SHP77 (cell line): ENCODE measurements around the gene CORO7.

Source experiments
- DNase-seq, 2 experiments: peaks; one replicate each; lab custom pipeline; 2025; lab: John Stamatoyannopoulos, UW

The CORO7 gene

DNA sequence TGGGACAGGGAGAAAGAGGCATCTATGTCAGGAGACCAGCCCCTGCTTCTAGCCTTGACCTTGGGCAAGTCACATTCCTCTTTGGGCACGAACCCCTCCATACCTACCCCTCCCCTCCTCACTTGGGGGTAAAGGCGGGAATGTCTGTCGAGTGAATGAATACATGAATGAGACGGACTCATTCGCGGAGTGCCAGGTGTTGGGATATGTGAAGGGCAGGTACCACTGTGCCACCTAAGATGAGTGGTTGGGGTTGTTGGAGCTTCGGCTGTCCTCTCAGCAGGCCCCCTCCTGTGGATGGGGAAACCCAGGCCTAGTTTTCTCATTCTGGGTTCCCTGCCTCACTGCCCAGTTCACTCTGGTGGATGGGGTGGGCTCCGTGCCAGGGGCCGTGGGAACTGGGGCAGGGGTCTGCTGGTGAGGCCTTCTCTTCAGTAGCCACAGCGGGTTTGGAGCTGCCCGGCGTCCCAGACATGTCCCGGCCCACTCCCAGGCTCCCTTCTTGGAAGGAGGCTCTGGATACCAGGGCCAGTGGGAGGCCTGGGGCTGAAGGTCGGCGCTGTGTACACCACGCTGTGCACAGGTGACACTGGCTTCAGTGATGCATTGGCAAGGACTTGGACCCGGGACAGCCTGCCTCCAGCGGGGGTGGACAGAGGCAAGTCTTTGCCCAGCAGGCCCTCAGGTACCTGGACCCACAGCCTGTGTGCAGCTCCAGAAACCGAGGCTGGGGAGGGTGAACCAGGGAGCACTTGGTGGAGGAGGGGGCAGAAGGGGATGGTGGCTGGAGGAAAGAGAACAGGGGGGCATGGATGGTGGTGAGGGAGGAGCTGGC, 94.9 kb downstream of the CORO7 start:
- no peak for DNase-seq

DNA sequence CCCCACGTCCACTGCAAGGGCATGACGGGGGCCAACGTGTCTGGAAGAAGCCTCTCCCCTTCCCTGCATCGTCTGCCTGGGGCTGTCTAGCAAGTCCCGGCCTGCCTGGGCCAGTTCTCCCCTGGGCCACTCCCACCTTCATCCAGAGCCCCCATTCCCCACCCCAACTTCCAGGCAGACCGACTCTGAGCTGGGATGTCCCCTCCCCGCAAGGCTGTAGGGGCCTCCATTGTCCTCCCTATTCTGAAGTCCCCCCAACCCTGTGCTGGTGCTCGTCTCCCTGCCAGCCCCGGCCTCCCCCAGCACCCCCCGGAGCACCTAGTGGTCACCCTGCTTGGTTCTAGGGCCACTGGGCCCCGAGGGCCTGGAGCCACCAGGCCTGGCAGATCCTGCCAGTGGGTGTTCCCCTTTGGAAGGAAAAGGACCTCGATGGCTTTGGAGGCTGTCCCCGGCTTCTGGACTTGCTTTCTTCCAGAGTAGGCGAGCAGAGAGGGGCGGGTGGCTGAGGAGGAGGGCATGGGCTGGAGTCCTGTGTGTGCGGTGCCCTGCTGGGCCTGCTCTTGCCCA, 95.7 kb downstream of the CORO7 start:
- no peak for DNase-seq

DNA sequence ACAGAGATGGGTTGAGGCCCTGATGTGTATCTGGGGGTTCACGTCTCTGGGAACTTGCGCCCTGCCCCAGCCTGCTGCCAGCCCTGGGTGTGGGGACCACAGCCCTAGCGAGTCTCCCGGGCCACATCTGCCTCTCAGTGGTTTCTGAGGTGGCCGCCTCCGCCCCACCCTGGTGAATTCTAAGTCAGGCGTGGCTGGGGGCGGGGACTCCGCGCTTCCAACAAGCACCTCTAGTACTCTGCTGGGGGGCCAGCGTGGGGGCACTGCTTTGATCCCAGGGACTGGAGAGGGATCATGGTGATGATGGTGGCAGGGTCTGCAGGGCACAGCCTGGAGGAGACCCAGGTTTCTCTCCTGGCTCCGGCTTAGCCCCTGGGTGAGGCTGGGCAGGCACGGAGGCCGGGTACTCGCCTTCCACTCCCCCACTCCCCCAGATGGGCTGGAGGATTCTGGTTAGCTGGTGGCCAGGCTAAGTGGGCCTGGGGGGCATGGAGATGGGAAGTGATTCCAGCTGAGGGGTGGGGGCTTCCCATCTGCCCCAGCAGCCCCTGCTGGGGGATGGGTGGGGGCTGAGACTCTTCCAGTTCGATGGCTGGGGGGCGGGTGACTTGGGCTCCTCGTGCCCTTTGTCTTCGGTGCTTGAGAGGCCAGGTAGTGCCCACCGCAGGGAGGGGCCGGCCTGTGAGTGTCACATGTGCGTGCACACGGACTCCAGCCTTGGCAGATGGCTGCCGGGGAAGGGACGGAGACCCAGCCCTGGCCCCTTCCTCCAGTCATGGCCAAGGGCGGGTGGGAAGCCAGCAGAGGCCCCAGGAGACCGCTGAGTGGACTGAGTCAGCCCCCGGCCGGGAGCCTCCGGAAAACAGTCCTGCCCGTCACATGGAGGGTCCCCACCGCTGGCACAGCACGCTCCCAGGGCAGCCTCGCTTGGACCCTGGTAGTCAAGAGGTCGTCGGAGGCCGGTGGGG, 96.7 kb downstream of the CORO7 start:
- DNase-seq: no peak

DNA sequence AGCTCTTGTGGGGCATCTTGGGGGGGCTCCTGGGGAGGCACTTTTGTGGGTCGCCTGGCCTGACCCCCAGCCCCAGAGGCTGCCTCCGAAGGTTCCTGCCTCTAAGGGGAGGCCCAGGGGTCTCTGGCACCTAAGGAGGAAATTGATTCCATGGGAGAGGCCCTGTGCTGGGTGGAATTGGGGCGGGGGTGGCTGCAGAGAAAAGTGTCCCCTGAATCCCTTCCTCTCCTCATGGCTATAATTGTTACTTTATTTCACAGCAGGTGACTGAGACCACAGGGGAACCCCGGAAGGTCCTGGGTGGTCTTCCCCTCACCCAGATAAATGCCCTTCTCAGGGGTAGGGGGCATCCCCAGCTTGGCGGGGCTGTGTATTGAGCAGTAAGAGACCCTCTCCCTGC, 97.4 kb downstream of the CORO7 start:
- no peak for DNase-seq

DNA sequence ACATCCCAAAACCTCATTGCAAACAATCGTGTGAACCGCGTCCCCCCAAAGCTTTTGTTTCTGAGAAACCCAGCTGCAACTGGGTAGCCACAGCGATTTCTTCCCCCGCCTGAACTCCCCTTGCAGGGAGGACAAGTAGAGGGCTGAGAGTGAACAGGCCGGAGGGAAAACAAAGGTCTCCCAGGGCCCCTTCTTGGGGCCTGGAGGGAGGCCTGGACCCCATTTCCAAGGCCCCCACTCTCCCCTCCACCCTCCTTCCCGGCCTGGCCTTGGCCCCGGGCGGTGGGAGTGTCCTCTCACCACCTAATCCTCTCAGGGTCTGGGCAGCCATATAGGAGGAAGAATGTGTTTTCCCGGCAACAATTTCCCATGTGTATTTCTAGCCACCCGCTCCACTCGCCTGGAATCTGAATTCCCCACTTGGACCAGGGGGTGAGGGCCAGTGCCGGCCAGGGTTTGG, 97.9 kb downstream of the CORO7 start:
- DNase-seq: no peak

DNA sequence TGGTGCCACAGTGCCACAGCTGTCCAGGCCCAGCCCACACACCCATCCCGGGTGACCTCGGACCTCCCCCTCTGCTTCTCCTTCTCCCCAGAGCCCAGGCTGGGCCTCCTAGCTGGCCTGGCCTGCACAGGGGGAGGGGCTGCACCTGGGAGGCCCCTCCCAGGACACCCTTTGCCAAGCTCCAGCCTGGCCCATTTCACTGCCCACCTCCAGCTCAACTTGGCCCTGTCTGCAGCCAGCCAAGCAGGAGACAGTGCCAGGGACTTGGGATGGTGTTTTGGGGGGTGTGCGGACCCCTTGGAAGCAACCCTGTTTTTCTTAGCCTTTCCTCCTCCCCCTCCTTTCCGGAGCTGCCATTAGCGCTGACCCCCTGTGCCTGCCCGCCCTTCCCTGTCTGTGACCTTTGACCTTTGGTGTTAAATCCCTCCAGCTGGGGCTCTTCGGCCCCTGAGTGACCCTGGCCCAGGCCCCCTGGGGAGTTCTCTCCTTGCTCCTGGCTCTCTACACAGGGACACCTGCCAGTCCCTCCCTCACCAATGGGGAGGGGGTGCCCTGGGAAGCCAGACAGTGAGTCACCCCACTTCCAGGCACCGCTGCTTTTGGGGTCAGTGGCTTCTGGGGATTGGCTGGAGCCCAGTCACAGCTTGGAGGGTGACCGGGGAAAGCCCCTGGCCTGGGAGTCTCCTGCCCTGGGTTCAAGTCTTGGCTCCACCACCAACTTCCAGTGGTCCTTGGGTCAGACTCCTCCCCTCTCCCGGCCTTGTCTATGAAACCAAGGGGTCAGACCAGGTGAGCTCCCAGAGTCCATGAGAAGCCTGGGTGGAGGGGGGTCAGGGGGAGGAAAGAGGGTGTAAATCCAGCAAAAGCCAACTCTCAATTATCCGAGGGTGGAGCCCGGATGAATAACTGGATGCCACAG, 98.6 kb downstream of the CORO7 start:
- DNase-seq: no peak

DNA sequence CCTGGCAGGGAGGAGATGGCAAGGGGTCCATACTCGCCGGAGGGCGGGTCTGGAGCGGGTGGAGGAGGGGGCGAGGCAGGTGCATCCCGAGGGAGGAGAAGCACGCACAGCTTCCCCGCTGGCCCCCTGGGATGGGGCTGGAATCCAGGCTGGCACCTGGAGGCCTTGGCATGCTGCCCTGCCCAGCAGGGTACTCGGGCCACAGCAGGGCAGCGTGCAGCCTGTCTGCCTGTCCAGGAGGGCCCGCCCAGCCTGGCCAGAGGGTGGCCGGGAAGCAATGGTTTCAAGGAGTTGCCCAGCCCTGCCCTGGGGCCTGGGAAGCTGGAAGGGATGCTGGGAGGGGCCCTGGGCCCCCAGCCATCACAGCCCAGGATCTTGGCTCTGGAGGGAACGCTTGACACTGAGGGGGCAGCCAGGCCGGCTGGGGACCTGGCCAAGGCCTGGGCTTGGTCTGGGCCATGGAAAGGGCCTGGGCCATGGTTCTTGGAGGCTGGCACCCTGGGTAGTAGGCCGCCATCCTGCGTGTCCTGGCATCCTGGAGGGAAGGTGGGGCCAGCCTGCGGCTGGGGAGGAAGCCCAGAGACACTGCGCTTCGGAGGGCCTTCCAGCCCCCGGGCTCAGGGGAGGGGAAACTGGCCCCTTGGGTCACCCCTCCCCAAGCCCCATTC, 99.4 kb downstream of the CORO7 start:
- DNase-seq: peak in 1 of 2 experiments; percentile 66

DNA sequence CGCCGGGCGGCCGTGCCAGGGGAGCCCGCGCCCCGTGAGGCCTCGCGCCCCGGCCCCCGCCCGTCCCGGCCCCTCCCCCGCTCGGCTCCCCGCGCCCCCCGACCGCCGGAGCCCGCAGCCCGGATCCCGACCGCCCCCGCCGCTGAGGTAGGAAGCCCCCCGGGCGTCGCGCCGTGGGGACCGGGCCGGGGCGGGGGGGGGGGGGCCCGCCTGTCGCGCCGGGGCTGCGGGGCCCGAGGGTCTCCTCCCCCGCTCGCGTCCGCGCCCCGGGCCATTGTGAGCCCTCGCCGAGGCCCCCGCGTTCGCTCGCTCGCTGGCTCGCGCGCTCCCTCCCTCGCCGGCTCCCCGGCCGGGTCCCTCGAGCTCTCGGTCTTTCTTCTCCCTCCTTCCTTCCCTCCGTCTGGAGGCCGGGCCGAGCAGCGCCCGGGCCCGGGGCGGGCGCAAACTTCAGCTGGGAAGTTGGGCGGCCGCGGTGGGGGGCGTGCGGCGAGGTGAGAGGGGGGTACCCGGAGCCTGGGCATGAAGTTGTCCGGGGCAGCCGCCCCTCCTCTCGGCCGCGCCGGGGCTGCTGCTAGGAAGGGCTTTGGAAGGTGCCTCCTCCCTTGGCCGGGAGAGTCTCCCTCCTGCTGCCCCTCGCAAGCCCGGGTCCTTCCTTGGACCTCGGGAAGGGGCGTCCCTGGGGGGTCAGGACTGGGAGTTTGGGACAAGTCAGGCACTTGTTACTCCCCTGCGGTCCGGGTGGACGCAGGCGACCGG, 100.1 kb downstream of the CORO7 start:
- peak in 1 of 2 experiments; percentile 43 for DNase-seq

DNA sequence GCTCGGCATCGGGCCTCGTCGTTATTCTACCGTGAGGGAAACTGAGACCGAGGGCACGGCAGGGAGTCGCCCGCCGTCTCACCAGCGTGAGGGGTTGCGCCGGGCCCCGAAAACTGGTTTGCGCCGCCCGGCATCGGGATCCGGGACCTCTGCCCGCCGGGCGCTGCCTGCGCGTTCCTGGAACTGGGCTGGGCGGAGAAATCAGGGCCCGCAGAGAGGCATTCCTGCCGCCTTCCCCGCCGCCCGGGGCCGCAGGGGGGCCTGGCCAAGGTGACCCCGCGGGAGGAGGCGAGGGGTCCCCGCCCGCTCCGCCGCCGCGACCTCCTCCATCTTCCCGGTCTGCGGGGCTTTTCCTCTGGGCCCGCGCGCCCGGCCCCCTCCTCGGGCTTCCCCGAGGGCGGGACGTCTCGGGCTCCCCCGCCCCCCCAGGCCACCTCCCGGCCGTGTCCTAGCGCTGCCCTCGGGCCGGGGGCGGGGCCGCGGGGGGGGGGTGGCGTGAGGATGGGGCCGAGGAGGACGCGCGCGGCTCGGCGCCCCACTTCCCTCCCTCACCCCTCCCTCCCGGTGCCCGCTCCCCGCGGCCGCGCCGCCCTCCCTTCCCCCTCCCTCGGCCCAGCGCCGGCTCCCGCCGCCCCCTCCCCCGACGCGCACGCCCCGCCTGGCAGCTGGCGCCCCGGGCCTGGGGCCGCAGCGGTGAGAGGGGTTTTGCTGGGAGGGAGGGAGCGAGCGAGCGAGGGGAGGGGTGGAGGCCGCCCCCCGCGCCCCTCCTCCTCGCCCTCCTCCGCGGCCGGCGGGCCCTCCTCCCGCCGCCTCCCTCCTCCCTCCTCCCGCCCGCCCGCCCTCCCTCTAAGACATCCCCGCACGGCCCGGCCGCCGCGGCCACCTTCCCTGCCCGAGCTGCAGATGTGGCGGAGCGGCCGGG, 100.9 kb downstream of the CORO7 start, which contains the start of gene GLIS2:
GLIS2 (plus strand) TSS at position 882 of the 922 bp plus-strand sequence. CDS start 16,214 bp downstream, outside the sequence.
- DNase-seq: peak; percentile 69 to 70

DNA sequence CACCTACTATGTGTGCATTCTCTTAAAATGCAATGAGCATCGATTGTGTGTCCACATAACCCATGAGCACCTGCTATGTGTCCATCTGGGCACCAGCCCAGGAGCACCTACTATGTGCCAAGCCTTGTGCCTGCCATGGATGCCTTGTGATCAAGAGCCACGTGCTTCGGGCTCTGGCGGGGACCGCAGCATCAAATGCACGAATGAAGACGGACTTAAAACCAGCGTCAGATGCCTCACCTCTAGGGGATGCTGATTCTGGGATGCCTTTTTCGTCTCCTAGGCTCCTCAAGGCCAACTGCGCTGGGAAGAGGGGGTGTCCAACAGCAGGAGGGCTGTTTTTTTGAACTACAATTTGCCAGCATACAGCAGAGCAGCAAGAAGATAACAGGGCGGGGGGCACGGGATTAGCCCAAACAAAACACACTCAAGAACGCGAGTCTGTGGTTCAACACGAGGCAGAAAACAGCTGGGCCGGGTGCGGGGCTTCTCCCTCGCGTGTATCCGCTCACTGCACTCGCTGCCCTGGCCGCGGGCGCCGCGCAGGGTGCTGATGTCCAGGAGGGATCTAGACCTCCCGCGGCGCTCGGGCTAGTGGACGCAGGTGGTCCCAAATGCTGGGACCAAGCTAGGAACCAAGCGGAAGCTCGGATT, 101.7 kb downstream of the CORO7 start:
- peak in 1 of 2 experiments; percentile 46 for DNase-seq

DNA sequence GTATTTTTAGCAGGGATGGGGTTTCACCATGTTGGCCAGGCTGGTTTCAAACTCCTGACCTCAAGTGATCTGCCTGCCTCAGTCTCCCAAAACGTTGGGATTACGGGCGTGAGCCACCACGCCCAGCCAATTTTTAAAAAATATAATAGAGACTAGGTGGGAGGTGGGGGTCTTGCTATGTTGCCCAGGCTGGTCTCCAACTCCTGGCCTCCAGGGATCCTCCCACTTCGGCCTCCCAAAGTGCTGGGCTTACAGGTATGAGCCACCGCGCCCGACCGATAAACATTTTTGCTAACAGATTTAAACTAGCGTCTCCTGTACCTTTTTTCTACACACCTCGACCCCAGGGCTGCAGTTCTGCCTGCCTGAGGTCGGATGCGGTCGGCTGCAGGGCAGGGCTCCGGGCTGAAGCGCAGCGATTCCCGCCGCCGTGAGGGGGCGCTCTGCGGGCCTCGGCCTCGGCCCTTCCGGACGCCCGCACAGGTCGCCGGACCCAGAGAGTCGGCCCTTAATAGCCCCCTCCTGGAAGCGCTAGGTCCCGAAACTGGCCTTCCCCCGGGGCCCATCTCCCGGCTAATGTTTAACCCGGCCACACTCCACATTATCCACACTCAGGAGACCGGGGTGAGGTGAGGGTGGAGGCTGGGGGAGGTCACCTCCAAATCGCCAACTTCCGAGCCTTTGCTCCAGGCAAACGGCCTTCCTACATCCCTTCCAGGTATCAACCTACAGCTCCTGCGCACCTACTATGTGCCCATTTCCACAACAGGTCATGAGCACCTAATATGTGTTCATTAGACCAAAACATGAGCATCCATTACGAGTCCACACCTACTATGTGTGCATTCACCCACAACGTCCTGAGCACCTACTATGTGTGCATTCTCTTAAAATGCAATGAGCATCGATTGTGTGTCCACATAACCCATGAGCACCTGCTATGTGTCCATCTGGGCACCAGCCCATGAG, 102.5 kb downstream of the CORO7 start:
- peak in 1 of 2 experiments; percentile 25 for DNase-seq

DNA sequence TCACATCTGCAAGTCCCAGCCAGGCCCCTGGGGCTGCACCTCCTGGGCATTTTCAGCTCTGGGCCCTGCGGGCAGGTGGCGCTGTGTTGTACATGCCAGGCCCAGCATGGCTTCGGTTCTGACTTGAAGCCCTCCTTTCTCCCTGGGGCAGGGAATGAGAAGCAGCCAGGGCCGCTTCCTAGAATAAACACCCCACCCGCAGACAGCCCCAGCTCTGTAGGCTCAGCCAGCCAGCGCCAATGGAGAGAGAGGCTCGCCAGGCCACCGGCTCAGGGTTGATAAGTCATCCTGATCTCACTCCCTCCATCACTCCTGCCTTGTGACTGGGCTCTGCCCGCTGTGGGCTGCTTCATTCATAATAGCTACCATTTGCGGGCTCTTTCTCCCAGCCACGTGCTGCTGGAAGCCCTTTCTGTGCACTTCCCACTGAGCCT, 106.5 kb downstream of the CORO7 start:
- peak; percentile 62 to 70 for DNase-seq

DNA sequence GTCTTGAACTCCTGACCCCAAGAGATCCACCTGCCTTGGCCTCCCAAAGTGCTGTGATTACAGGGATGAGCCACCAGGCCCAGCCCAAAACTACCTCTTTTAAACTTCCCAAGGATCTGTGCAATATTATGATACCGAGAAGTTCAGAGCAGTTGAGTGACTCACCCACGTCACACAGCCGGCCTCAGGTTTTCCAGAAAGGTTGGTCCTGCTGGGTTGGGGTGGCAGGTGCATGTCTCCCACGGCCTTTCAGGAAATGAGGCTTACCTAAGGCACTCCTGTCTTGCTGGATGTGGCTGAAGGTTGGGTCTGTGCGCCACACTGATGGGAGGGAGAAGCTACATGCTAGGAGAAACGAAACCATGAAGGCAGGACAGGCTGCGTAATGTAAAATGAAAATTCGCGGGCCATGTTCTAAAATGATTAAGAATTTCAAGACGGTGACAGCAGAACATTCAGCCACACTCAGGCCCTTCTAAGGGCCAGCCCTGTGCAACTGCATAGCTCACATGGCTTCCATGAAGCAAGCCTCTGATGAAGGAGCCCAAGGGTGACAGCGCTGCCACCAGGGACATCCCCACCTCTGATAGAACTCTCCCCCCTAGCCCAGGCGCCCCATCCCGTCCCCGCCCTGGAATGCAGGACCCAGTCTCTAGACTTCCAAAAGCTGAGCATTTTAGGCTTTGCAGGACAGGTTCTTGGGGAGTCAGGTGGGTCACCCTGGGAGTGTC, 107.1 kb downstream of the CORO7 start:
- no peak for DNase-seq

DNA sequence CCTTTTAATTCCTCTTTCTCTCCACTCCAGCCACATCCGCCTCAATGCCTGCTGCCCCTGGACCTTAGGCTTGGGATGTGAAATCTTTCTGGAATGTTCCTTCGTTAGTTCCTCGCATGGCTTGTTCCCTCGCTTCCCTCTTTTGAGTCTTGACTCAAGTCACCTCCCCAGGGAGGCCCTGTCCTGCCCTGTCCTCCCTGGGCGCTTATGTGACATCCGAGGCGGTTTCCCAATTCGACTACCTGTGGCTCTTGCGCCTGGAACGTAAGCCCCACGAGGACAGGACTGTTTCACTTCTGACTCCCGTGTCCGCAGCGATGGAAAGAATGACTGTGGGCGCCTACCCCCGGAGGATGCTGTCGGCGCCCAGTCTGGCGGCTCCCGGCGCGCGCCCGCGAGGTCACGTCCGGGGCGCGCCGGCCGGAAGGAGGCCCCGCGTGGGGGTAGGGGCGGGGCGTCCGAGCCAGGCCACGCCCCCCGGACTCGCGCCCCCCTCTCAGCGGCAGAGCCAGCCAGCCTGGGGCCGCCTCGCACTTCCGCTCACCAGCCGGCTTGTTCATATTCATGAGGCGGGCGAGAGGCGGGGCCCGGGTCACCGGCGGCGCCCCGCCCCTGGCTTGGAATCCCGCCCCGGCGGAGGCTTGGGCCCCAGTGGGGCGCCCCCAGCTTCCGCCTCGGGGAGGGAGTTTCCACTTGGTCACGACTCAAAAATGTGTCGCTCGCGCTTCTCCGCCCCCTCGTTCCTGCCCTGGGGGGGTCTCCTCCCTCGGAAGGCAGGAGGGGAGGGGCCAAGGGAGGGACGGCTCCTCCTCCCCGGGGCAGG, 109.0 kb downstream of the CORO7 start:
- peak; percentile 89 to 90 for DNase-seq
